IPS-18a (cell line): ENCODE results near the gene RHOB.
"Not testable (repeated sequence)": the region's sequence is repeated elsewhere in the genome, so short reads cannot be mapped to it uniquely, and the experiment has no call there.

ENCODE experiments used
- H3K27ac ChIP-seq: one replicate; pipeline ENCODE4 v1.5.1; 2013; ENCODE audit warnings: low read length
- H3K27me3 ChIP-seq: one replicate; pipeline ENCODE4 v1.6.1; 2013; ENCODE audit warnings: mild to moderate bottlenecking, low read length; ENCODE audit not compliant: control insufficient read depth, insufficient read depth
- H3K36me3 ChIP-seq: one replicate; pipeline ENCODE4 v1.6.1; 2013; ENCODE audit warnings: low read depth, low read length; ENCODE audit not compliant: control insufficient read depth
- H3K4me1 ChIP-seq: one replicate; pipeline ENCODE4 v1.6.1; 2013; ENCODE audit warnings: low read depth, low read length; ENCODE audit not compliant: control insufficient read depth
- H3K4me3 ChIP-seq: one replicate; pipeline ENCODE4 v1.5.1; 2013; ENCODE audit warnings: low read length
- H3K9ac ChIP-seq: one replicate; pipeline ENCODE4 v1.6.1; 2013; ENCODE audit warnings: mild to moderate bottlenecking, low read length, moderate library complexity
- H3K9me3 ChIP-seq: one replicate; pipeline ENCODE4 v1.6.1; 2013; ENCODE audit warnings: low read depth, low read length; ENCODE audit not compliant: control insufficient read depth

RHOB gene

DNA sequence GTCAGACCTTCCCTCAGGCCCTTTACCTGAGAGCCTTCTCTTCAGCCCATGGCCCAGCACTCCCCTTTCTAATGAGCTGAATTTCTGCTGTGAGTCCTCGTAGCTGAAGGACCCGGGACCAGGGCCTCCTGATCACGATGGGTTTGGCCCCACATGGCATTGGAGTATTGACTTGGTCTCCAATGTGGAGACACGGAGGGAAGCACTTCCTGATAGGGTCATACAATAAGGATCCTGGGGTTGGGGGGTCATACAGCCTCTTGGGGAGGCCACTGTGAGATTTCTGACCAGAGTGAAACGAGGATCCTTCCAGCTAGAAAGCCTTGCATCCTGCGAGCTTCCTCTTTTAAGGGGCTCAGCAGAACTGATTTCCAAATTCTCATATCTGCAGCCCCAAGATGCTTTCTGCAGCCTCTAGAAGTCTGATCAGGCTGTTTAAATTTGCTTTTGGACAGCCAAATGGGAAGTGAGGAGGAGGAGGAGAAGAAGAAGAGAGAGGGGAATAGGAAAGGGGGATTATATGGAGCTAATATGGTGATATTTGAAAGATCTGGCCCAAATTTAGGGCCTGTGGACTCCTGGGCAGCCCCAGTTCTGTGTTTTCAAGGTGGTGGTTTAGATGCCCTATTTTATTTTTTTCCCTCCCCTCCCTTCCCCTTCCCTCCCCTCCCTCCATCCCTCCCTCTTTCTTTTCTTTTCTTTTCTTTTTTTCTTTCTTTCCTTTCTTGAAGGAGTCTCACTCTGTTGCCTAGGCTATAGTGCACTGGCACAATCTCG is 38.9 kb downstream of the RHOB start:
- Histone ChIP-seq H3K27me3 (no peaks in the 10 kb centered on the region), H3K27ac (no peak overlapping the region), H3K9ac (no peak overlapping the region), H3K4me3 (no peak overlapping the region), H3K9me3 (no peaks in the 10 kb centered on the region), H3K36me3 (no peaks in the 10 kb centered on the region), H3K4me1 (peaks cover 22% of the 10 kb centered on the region)

DNA sequence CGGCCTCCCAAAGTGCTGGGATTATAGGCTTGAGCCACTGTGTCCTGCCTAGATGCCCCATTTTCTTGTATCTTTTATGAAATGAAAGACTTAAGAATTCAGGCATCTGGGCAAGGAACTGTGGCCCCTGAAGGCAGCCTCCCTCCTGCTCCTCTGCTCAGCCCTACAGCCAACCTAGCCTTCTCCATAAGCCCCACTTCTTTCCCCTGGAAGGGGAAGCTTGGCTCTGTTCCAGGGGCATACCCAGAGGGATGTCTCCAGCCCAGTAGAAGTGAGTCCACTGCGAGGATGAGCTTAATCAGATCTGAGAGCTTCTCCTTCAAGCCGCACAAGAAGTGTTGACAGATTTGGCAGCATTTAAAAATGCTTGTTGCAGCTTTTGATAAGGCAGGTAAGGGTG is 39.7 kb downstream of the RHOB start:
- Histone ChIP-seq H3K27me3 (no peaks in the 10 kb centered on the region), H3K27ac (no peak overlapping the region), H3K9me3 (no peaks in the 10 kb centered on the region), H3K9ac (no peak overlapping the region), H3K4me3 (no peak overlapping the region), H3K4me1 (peaks cover 26% of the 10 kb centered on the region), H3K36me3 (no peaks in the 10 kb centered on the region)

DNA sequence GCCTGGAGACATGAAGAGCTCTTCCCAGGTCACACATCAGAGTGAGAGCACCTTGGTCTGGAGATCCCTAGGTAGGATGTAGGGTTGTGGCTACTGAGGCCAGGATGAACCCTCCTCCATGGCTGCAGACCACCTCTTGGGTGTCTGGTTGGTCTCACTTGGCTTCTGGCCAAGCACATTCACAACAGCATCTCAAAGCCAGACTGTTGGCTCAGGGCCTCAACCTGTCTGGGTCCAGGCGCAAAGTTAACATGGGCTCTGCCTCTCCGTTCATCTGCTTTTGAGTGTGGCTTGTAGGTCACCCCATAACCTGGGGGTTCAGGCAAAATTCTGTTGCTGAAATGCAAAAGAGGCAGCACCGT is 40.1 kb downstream of the RHOB start:
- H3K9ac ChIP-seq = no peak overlapping the region
- H3K27me3 ChIP-seq = no peaks in the 10 kb centered on the region
- no peaks in the 10 kb centered on the region for H3K36me3 ChIP-seq
- H3K4me1 ChIP-seq = peaks cover 29% of the 10 kb centered on the region
- no peaks in the 10 kb centered on the region for H3K9me3 ChIP-seq
- no peak overlapping the region for H3K4me3 ChIP-seq
- H3K27ac ChIP-seq = no peak overlapping the region

DNA sequence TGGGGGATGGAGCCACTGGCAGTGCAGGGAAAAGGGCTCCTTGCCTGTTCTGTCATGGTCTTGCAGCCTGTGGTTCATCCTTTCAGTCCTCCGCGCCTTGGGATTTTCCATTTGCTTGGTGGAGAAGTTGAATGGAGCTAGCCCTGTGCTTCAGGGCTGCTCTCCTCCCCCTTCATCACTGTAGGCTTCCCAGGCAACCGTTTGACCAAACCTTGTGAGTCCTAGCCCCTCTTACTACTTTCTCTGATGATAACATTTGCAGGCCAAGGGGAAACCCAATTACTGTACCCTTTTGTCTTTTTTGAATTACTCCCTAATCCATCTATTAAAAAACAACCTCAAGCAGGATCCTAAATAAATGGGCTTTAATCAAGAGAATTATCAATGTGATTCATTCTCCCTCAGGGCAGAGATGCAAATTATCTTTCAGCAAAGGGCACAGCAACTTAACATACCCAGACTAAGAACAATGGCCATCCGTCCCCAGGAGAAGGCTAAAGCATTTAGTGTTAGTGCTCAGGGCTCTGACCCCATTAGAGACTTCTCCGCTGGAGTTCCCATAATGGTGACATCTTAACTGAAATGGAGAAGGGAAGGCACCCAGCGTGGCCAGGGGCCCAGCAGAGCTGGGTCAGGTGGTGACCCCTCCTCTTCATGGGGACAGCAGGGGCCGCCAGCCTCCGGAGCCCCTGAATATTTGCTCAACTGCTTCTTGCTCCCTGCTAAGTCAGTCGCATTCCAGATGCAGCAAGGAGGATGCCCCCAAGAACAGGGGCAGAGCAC is 40.7 kb downstream of the RHOB start:
- peak overlapping the region; percentile 8 for H3K4me3 ChIP-seq
- no peaks in the 10 kb centered on the region for H3K36me3 ChIP-seq

DNA sequence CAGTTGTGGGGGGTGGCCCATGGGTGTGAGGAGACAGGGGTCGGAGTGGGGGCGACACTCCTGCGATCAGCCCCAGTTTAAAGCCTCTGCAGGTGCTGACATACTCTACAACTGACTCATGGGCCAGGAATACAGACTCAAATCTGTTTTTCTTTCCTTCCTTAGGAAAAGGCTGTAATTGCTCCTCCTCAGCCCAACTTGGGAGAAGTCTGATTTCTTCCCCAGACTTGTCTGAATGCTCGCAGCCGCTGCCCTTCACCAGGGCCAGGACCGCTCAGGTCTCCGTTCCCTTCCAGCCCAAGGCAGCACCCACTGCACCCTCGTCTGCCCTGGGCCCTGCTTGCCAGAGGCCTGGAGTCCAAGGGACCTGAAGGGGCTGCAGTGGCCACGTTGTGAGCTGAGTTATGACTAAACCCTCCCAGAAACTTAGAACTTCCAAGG is 41.3 kb downstream of the RHOB start:
- Histone ChIP-seq H3K9ac (no peak overlapping the region), H3K36me3 (no peaks in the 10 kb centered on the region), H3K27ac (no peak overlapping the region), H3K4me3 (no peak overlapping the region), H3K9me3 (no peaks in the 10 kb centered on the region), H3K27me3 (no peaks in the 10 kb centered on the region), H3K4me1 (peaks cover 29% of the 10 kb centered on the region)

More for the DNA sequence above, 40.7 kb downstream of the RHOB start:
- no peaks in the 10 kb centered on the region for H3K27me3 ChIP-seq
- H3K9ac ChIP-seq = no peak overlapping the region
- H3K9me3 ChIP-seq = no peaks in the 10 kb centered on the region
- H3K4me1 ChIP-seq = peaks cover 29% of the 10 kb centered on the region
- H3K27ac ChIP-seq = no peak overlapping the region

DNA sequence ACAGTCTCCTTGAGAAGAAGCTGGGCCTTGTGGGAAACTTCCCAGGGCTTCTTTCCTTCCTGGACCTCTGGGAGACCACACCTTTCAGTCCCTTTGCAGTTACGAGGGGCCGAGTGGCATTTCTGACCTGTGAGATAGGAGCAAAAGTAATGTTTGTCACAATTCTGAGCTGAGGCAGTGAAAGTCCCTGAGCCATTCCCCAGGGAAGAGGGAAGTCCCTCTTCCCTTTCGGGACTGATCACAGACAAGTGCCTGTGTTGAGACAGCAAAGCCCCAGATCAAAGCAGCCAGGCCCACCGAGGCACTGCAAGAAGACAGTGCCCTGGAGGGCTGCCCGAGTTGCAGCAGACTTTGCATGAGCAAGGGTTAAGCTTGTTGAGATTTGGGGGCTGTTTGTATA is 41.9 kb downstream of the RHOB start:
- H3K9ac ChIP-seq = no peak overlapping the region
- no peaks in the 10 kb centered on the region for H3K36me3 ChIP-seq
- no peaks in the 10 kb centered on the region for H3K9me3 ChIP-seq
- no peaks in the 10 kb centered on the region for H3K27me3 ChIP-seq
- H3K4me1 ChIP-seq = peaks cover 29% of the 10 kb centered on the region
- H3K27ac ChIP-seq = no peak overlapping the region
- no peak overlapping the region for H3K4me3 ChIP-seq

DNA sequence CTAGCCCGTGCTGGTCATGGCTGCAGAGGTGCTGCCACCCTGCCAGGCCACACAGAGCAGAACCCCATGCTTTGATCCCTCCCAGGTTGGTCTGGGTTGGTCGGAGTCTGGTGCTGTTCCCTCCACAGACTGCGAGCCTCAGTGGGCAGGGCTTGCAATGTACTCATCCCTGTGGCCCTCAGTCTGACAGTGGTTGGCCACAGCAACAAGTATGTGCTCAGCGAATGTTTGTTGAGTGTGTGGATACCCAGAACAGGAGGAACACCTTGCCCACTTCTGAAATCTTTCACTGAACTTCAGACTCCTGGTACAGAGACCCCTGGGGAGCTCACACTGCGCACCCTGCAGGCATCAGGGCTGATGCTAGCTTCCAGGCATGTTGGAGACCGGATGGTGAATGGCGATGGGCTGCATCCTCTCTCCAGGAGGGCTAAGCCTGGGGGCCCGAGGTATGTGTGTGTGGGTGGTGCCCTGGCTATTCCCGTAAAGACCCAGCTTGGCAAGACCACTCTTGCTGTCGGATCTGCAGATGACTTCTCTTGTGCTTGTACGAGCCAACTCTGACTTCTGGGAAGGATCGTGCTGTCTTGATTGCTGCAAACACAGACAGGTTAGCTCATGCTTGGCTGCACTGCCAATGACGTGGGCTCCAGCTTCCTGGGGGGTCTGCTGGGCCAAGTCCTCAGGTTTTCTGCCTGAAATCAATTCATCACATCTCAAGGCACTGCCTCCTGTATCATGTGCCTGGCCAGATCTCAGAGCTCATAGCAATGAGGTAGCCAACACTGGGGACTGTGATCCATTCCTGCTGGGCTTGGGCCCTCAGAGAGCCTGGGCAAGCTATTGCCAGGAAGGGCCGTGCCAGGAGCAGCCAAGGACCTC is 43.7 kb downstream of the RHOB start:
- H3K27me3 ChIP-seq = no peaks in the 10 kb centered on the region
- no peak overlapping the region for H3K27ac ChIP-seq
- no peak overlapping the region for H3K9ac ChIP-seq
- H3K36me3 ChIP-seq = no peaks in the 10 kb centered on the region
- H3K4me1 ChIP-seq = peaks cover 29% of the 10 kb centered on the region
- no peak overlapping the region for H3K4me3 ChIP-seq
- H3K9me3 ChIP-seq = no peaks in the 10 kb centered on the region

DNA sequence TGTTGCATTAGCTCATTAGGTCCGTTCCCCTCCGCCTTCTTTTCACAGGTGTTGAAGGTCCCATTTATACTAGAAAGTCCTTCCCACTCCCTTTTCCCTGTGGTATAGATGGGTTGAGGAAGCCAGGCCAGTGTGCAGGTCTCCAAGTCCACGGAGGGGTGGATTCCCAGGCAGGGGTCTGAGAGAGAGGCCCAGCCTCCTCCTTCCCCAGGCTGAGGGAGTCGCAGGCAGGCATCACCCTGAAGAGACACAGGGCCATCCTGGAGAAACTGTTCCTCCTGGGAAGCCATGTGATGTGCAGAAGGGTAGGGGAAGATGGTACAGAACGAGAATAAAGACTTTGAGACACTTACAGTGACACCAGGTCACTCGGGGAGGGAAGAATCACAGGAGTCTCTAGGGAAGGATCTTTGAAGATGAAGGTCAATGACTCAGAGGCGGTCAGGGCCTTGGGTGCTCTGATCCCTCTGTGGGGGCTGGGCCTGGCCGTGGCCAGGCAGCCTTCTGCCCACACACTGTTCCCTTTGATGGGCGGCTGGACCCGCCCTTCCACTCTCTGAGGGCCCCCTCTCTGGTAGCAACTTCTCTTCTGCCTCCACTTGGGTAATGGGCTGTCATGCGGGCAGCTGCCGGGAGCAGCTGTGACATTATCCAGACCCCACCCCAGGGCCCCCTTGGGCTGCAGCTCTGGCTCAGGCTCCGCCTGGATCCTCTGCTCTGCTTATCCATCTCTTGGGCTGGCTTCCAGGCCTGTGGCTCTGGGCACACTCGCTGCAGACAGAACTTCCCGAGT is 45.1 kb downstream of the RHOB start:
- Histone ChIP-seq H3K4me1 (peaks cover 26% of the 10 kb centered on the region), H3K36me3 (no peaks in the 10 kb centered on the region), H3K9me3 (no peaks in the 10 kb centered on the region), H3K9ac (no peak overlapping the region), H3K27me3 (no peaks in the 10 kb centered on the region), H3K27ac (no peak overlapping the region), H3K4me3 (no peak overlapping the region)

DNA sequence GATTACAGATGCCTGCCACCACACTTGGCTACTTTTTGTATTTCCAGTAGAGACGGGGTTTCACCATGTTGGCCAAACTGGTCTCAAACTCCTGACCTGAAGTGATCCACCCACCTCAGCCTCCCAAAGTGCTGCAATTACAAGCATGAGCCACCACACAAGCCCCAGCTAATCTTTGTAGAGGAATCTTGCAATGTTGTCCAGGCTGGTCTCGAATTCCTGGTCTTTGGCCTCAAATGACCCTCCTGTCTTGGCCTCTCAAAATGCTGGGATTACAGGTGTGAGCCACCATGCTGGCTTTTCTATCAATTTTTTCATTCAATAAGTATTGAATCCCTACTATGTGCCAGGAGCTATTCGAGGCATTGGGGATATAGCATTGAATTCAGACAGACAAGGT is 46.2 kb downstream of the RHOB start:
- H3K36me3 ChIP-seq, H3K9ac ChIP-seq, H3K27ac ChIP-seq, H3K4me3 ChIP-seq, H3K9me3 ChIP-seq, H3K27me3 ChIP-seq: not testable (repeated sequence)
- peaks cover 15% of the 10 kb centered on the region for H3K4me1 ChIP-seq

DNA sequence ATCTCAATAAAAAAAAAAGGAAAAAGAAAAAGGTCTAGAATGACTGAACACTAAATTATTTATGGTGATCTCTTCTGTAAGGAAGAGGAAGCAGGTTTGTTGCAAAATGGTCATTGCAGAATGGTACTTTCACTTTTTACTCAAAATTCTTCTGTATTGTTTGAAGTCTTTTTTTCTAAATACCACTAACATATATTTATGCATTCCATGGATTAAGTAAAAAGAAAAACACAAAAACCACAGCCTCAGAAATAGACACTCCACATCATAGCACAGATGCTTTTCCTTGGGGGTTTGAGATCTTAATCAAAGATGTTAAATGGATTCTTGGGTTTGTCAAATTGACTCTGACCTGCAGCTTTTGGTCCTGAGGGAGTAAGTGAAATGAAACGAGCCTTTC is 47.4 kb downstream of the RHOB start:
- no peaks in the 10 kb centered on the region for H3K36me3 ChIP-seq
- H3K27ac ChIP-seq = no peak overlapping the region
- peaks cover 6% of the 10 kb centered on the region for H3K4me1 ChIP-seq
- no peak overlapping the region for H3K9ac ChIP-seq
- no peaks in the 10 kb centered on the region for H3K27me3 ChIP-seq
- no peak overlapping the region for H3K4me3 ChIP-seq
- no peaks in the 10 kb centered on the region for H3K9me3 ChIP-seq
